G401.6 (cell line): ENCODE results near the gene CLDN7.
A peak's percentile ranks its signal among the peaks of the same experiment; 100 is the strongest.

ENCODE experiments used
- FAIRE-seq: peaks from 2 replicates; lab custom pipeline; 2012; peaks lifted over from hg19 to GRCh38; lab: Jason Lieb, UNC

CLDN7 gene

DNA sequence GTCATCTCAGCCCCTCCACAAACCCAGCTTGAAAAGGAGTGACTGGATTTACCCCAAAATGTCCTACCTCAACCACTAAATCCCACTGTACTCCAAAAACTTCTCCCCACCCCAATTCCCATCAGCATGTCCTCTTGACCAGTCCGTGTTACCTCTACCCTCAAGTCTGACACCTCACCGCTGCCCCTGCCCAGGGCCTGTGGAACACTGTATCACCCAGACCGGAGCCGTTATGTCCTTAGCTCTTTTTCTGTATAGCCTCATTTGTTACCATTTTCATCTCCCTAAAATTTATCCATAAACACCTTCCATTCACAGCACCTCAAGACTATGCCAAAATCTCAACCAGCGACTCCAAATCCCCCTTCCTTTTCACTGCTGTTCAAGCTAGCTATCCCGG is 25.5 kb downstream of the CLDN7 start:
- FAIRE-seq = no peak

DNA sequence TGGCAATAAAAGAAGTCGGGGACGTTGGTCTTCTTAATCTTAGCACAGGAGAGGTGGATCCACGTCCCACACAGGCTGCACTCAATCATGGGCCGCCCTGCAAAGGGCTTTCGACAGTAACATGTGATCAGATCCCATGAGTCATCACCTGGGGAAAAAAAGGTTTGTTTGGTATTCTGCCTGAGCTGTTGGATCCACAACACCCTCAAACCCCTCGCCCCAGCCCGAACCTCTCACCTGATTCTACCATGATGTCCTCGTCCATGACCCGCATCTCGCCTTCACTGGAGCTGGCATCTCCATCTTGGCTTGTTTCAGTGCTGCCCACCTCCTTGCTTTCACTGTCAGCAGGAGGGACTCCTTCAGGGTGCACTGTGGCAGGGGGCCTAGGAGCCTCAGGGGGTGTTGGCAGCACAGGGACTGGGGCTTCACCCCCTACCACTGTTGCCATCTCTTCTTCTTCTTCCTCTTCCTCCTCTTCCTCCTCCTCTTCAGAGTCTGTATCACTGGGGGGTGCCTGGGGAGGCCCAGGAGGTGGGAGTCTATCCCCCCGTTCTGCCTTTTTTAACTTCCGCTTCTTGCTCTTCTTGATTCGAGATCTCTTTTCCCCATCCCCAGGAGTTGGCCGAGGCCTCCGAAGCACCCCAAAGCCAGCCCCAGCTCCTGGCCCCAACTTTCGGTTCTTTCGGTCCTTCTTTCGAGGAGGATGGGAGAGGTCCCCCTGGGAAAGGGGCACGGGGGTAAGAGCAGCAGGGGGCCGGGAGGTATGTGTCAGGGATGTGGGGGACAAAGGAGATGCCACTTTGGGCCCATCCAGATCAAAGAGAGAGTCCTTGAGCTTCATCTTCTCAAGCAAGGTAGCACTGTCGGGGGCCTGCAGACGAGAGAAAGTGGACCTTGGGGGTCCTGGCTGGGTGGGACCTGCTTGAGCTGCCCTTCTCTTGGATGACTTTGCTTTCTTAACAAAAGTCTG is 26.3 kb downstream of the CLDN7 start:
- no peak for FAIRE-seq

DNA sequence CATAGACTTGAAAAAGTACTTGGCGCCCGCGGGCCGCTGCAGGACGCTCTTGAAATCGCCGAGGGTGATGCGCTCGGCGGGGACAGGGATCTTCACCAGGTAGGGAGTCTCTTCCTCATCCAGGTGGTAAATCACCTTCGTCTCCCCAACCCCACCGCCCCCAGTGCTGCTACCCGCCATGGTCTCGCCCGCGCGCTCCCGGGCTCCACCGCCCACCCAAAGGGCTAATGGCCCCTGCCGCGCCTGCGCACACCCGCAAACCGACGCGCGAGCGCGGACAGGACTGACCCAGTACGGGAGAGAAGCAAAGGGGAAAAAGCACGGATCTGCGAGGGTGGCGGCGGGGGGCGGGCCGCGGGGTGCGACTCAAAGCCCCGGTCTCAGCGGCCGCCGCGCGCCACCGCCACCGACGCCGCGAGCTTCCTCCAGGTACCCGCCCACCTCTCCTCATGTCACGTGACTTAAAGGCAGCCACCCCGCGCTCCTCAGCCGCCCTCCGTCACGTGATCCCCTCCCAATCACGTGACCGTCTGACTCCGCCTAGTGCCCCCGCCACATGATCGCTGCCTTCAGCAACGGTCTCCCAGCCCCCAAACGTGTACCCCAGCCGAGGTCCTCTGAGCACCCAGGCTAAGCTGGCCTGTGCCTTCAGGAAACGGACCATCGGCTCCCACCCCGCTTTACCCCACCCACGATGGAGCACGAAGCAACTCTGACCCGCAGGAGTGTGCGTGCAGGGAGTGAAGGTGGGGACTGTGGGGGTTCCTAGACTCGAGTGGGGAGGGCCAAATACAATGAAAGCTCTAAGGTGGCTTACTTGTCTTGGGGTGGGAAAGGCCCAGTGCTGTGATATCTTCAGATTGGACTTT is 28.0 kb downstream of the CLDN7 start, which contains the start of gene DVL2:
DVL2 (minus strand) TSS at position 435 of the 869 bp plus-strand sequence; CDS start at position 180, 255 bp downstream.
- FAIRE-seq = peak; percentile 89

DNA sequence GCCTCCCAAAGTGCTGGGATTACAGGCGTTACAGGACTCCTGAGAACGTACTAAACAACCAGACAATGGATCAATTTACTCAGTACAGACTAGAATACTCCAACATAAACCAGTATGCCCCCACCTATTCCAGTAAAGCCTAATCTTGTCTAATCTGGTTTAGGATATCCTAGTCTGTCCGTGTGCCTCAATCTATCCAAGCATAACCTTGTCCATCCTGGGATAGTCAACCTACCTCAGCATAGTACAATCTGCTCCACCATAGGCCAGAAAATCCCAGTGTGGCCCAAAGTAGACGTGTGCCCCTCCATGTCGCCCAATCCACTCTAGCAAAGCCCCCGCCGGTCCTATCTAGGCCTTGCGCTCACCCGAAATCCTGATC is 28.6 kb downstream of the CLDN7 start:
- FAIRE-seq = no peak

DNA sequence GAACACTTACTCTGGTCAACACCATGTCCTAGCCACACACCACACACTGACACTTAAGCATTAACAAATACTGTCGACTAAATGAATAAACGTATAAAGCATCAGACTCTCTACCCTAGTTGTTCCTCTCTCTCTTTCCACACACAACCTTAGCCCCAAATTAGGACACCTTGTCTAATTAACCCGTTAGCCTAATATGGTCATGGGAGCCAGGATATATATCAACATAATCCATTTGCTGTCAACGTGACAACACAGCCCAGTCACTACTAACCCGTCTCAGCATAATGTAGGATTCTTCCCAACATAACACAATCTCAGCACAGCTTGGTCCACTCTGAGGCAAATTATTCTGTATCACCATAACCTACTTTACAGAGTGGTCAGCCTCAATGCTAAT is 30.2 kb downstream of the CLDN7 start:
- no peak for FAIRE-seq

DNA sequence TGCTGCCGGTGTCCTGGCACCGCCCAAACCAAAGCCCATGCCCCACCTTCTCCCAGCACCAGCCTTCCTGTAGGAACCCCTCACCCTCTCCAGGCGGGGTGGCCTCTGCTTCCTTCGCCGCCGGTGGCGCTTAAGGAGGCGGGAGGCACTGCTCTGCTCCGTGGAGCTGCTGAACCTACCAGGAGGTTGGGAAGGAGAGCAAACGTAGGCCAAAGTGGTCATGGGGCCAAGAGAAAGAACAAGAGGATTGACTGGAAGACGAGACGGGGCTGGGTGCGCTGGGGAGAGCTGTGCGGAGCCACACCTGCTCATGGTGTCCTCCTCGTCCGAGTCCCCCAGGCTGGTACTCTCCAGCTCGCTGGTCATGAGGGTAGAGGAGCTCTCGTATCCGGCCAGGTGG is 32.8 kb downstream of the CLDN7 start:
- no peak for FAIRE-seq

DNA sequence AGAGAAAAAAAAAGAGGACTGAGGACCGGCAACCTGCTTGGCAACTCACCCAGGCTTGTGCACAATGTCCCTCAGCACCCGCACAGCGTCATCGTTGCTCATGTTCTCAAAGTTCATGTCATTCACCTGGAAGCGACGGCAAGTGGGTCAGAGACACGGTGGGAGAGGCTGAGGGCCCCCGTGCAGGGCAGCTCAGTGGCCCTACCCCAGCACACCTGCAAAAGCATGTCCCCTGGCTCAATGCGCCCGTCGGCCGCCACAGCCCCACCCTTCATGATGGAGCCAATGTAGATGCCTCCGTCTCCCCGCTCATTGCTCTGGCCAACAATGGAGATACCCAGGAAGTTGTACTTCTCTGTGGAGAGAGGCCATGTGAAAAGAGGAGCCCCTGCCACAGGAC is 33.4 kb downstream of the CLDN7 start:
- no peak for FAIRE-seq

DNA sequence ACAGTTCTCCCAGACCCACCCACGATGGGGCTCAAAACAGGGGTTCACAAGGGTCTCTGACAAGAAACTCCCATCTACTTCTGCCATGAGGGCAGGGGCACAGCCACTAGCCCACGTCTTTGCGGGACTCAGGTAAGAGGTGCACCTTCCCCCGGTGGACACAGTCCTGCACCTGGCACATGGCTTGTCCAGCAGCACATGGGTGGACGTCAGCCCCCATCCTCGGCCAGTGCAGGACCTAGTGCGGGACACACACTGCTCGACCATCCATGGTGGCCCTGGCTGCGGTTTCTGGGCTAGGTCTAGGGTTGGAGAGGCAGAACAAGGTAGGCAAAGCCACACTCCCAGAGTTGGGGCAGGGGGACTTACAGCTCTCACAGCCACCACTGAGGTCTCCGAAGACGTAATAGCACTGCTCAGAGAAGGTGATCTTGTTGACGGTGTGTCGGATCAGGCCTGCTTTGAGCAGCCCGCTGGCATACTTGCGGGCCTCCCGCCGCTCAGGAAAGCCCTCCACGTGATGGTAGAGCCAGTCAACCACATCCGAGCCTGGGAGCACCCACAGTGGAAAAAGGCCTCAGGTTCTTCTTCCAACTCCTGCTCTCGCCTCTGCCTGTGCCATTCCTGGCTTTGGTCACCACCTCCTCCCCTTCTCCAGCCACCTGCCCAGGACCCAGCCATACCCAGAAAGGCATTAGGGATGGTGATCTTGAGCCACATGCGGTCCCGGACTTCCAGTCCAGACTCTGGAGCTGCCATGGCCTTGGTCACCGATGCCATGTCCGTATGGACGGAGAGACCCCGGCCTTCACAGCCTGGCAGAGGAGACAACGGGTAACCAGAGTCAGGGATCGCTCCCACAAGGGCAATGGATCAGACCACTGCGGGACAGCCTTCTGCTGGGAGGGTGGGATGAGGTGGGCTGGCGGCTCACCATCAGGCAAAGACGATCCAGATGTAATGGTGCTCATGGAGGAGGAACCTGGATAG is 35.3 kb downstream of the CLDN7 start:
- FAIRE-seq = no peak

DNA sequence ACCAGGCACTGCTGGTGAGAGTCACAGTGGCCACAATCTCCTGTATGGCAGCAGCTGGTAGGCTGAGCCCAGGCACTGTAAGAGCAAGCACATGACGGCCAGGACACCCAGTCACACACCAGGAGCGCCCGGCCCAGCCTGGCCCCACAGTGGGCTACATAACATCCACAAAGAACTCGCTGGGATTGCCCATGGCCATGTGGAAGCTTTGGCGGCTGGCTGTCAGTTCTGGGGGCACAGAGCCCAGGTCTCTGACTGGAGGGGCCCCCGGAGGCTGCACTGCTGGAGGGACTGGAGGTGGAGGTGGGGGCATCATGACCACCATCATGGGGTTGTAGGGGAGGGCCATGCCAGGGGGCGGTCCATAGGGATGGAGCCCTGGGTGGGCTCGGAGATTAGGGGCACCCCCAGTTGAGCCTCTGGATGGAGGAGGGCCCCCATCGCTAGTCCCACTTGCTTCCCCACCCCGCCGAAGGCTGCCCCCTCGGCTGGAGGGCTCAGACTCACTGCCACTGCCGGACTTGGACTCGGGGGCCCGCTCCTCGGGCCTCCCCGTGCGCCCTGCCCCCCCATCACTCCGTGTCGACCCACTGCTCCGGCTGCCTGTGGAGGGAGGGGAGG is 36.5 kb downstream of the CLDN7 start:
- FAIRE-seq = no peak

DNA sequence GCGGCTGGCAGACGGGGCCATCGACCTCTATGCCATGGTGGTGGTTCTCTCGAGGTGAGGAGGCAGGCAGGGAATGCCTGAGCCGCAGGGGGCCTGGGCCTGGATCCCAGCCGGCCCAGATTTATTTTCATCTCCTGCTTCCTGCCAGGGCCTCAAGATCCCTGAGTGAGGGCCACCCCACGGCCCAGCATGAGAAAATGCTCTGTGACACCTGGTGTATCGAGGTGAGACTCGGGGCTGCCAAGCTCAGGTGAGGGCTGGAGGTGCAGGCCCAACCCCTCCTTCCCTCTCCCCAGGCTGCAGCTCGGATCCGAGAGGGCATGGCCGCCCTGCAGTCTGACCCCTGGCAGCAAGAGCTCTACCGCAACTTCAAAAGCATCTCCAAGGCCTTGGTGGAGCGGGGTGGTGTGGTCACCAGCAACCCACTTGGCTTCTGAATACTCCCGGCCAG is 37.6 kb downstream of the CLDN7 start:
- FAIRE-seq = no peak

DNA sequence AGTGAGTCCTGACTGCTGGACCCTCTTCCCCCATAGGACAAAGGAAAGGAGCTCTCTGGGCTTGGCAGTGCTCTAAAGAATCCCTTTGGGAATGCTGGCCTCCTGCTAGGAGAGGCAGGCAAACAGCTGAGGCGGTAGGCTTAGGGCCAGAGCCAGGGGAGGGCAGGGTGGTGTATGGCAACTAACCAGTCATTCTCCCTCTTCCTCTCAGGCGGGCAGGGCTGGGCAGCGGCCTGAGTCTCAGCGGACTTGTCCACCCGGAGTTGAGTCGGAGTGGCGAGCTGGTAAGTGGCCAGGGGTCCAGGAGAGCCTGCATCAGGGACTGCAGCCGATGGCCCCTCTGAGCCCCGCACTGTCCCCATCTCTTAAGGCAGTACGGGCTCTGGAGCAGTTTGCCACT is 38.2 kb downstream of the CLDN7 start:
- no peak for FAIRE-seq

DNA sequence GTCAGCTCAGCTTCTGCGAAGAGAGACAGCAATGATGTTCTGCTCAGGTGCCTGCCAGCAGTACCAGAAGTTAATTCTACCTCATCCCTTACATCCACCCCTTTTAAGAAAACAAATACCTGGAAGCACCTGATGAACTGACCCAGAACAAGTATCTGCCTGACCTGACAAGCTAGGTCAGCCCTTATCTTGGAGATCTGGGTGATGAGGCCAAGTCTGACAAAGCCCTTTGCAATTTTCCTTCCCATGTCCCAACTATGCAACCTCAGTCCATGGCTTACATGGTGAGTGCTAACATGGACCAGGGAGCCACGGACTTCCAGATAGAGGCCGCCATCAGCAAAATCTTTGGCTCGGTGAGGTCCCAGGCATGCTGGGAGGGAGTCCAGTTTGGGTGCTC is 38.9 kb downstream of the CLDN7 start:
- no peak for FAIRE-seq

DNA sequence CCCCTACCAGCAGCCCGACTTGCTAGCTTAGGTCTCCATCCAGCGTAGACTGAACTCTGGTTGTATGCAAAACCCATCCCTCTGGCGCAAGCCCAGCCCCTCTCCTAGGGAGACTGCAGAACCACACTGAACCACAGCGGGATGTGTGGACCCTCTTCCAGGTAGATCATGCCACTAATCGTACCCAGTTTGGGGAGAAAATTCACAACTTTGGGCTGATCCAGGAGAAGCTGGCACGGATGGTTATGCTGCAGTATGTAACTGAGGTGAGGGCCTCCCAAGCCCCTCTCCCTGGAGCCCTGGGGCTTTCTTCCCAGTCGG is 39.3 kb downstream of the CLDN7 start:
- FAIRE-seq = no peak

DNA sequence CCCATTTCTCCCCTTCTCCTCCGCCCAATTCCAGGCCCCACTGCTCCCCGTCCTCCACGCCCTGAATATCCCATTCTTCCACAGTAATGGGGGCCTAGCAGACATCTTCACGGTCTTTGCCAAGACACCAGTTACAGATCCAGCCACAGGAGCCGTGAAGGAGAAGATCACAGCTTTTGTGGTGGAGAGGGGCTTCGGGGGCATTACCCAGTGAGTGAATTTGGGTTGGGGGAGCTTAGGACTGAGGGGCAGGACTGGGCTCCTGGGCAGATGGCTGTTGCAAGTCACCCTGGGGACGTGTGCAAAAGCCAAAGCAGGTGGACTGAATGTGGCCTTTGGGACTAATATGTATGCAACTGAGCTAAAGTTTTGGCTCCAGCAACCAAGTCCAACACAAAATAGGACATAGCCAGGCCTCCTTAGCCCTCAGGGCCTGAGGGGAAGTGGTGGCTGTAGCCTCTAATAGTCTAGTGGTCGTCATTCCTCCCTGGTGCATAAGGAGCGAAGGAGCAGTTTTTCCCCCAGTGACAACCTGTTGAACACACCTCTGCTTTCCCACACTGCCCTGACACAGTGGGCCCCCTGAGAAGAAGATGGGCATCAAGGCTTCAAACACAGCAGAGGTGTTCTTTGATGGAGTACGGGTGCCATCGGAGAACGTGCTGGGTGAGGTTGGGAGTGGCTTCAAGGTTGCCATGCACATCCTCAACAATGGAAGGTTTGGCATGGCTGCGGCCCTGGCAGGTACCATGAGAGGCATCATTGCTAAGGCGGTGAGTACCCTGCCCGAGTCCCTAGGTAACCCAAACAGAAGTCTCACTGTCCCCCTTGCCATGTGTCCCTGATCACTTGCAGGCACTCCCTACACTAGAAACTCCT is 39.9 kb downstream of the CLDN7 start:
- FAIRE-seq = no peak

DNA sequence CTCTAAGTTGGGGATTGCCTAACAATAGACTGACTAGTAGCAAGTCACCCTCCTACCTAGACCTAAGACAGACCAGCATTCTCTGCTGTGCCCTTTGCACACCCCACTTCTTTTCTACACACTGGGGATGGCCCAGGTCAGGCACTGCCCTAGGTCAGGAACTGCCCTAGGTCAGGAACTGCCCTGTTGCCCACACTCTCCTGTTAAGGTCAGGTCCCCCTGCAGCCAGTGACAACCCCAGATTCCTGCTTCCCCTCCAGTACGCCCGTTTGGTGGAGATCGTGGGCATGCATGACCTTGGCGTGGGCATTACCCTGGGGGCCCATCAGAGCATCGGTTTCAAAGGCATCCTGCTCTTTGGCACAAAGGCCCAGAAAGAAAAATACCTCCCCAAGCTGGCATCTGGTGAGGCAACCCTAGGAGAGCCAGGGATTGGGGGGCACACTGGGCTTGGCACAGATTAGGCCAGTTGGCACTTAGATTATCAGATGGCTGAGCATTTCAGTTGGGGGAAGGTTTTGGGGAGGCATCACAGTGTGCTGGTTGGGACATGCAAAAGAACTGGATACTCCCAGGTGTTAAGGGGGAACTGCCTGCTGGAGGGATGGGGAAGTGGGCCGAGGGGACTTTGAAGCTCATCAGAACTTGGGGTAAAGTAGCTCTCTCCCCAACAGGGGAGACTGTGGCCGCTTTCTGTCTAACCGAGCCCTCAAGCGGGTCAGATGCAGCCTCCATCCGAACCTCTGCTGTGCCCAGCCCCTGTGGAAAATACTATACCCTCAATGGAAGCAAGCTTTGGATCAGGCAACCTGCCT is 40.8 kb downstream of the CLDN7 start:
- FAIRE-seq = no peak

DNA sequence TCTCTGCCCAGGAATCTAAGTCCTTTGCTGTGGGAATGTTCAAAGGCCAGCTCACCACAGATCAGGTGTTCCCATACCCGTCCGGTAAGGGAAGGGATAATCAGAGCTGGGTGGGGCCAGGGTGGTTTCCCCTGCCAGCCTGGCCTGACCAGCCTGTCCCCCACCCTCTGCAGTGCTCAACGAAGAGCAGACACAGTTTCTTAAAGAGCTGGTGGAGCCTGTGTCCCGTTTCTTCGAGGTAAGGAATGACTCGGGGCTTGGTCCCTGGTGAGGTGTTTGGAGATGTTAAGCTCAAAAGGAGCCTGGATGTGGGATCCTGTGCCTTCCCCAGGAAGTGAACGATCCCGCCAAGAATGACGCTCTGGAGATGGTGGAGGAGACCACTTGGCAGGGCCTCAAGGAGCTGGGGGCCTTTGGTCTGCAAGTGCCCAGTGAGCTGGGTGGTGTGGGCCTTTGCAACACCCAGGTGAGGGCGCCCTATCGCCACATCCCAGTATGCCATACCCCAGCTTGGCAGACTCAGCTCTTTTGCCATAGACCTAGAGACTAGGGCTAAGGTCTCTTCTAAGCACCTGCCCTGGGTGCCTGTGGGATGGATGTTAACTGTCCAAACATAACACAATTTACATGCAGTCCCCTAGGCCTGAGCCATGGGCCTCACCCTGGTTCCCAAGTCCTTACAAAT is 41.5 kb downstream of the CLDN7 start:
- FAIRE-seq = peak; percentile 19

DNA sequence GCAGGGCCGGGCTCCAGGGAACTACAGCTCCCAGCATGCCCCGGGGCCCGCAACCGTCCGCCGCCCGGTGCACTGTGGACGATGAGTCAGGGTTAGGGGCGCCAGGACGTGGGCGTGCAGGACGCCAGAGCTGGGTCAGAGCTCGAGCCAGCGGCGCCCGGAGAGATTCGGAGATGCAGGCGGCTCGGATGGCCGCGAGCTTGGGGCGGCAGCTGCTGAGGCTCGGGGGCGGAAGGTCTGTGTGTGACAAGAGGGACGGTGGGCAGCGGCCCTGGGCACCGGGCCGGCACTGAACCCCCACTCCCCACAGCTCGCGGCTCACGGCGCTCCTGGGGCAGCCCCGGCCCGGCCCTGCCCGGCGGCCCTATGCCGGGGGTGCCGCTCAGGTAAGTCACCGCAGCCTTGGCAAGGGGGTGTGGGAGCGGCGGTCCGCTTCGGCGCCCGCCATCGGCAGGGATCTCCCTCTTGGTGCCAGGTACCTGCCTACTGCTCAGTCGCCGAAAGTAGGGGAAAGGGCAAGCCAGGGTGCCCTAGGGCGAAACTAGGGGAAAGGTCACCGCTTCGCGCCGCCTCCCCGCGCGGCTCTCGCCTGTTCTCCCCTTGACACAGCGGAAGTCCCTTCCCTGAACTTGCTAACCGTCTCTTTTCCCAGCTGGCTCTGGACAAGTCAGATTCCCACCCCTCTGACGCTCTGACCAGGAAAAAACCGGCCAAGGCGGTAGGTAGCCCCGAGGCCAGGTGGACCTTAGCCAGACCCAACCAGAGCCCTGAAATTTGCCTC is 42.3 kb downstream of the CLDN7 start, which contains the start of the genes ACADVL and DLG4:
ACADVL (plus strand) TSS at position 127 of the 781 bp plus-strand sequence; CDS start at position 174, 47 bp downstream.
DLG4 (minus strand) TSS at position 25 of the 781 bp plus-strand sequence.
- peak; percentile 85 for FAIRE-seq
